Hepatic stellate cell (primary cell): Measurements from ENCODE around the gene RAB44.
"Not testable (repeated sequence)": the region's sequence is repeated elsewhere in the genome, so short reads cannot be mapped to it uniquely, and the experiment has no call there.

ENCODE experiments used
- DNase-seq: peaks from one replicate; pipeline ENCODE4 v3.0.0; 2011; ENCODE audit warnings: low spot score

The RAB44 gene

GRCh38 chr6:36686668-36687513 lies 10.7 kb upstream of the RAB44 start:
- DNase-seq = no peak

GRCh38 chr6:36688063-36688738 lies 9.4 kb upstream of the RAB44 start:
- DNase-seq = no peak

- no peak for DNase-seq
Measured at GRCh38 chr6:36688739-36689075, 8.9 kb upstream of the RAB44 start.

- no peak for DNase-seq
Measured at GRCh38 chr6:36691011-36691410, 6.6 kb upstream of the RAB44 start.

- DNase-seq = no peak
Measured at GRCh38 chr6:36691612-36692011, 6.0 kb upstream of the RAB44 start.

- no peak for DNase-seq
Measured at GRCh38 chr6:36692220-36692619, 5.4 kb upstream of the RAB44 start.

GRCh38 chr6:36692861-36693702 lies 4.5 kb upstream of the RAB44 start:
- DNase-seq = no peak

GRCh38 chr6:36694616-36695015 lies 3.0 kb upstream of the RAB44 start:
- DNase-seq = no peak

- no peak for DNase-seq
Measured at GRCh38 chr6:36695414-36695813, 2.2 kb upstream of the RAB44 start.

GRCh38 chr6:36698196-36698595 lies 570 bp downstream of the RAB44 start:
- no peak for DNase-seq

GRCh38 chr6:36698871-36699271 lies 1.2 kb downstream of the RAB44 start:
- no peak for DNase-seq

- no peak for DNase-seq
Measured at GRCh38 chr6:36699348-36699747, 1.7 kb downstream of the RAB44 start.

GRCh38 chr6:36700071-36700812 lies 2.6 kb downstream of the RAB44 start:
- DNase-seq = no peak

- DNase-seq = no peak
Measured at GRCh38 chr6:36700831-36701230, 3.2 kb downstream of the RAB44 start.

- no peak for DNase-seq
Measured at GRCh38 chr6:36701401-36701991, 3.9 kb downstream of the RAB44 start.

GRCh38 chr6:36702656-36703055 lies 5.0 kb downstream of the RAB44 start:
- no peak for DNase-seq

- no peak for DNase-seq
Measured at GRCh38 chr6:36703081-36703606, 5.5 kb downstream of the RAB44 start.

GRCh38 chr6:36703982-36704381 lies 6.4 kb downstream of the RAB44 start:
- DNase-seq = no peak

- DNase-seq = not testable (repeated sequence)
Measured at GRCh38 chr6:36704961-36705577, 7.4 kb downstream of the RAB44 start.

- DNase-seq = no peak
Measured at GRCh38 chr6:36706339-36706738, 8.7 kb downstream of the RAB44 start.

GRCh38 chr6:36712816-36713215 lies 15.2 kb downstream of the RAB44 start:
- DNase-seq = no peak
